Left kidney (tissue), 2 donors: Measurements from ENCODE around the gene CCL19. TPM values are rescaled to one million over a fixed set of nuclear protein-coding genes. Genes with fewer than 3 reads are reported as not detected.

ENCODE experiments used
- DNase-seq: peaks from one replicate; pipeline ENCODE4 v3.0.0-alpha.2; 2013
- polyA plus RNA-seq: library from polyadenylated mRNA; unstranded; fragments of 120-200 nt; gene quantifications from one replicate; pipeline ENCODE4 v1.2.1, GENCODE V29; 2013; ENCODE audit not compliant: insufficient read length

The CCL19 gene
- polyA plus RNA-seq, 1 donor: not detected

DNA sequence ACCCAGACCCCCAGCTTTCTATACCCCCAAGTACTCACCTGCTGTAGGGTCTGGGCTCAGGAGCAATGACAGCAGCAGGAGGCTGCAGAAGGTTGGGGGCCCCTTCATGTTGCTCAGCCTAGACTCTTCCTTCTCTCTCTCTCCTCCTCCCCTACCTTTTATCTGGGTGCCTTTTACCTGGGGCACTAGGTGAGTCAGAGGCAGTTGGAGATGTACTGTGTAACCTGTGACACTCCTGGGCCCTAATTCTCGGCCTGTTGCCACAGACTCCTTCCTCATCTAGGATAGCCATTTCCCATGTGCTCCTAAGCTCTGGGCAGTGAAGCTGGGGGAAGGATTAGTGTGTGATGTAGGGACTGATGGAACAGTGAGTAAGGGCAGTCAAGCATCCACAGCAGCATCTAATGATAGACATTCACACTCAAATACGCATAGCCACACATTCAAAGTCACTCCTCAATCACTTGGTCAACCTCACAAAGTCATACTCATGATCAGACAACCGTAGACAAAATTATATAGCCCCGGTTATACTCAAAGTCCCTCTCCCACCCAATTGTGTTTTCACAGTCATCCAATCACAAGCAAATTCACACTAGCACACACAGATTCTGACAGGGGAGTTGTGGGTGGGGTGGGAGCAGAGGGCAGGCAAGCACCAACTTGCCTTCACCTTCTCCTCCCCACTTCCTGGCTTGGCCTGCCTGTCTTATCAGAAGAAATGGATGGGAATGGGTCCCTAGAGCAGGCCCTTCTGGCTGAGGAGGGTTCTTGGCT lies 28.4 kb downstream of the CCL19 start, which contains the start of gene CCL27:
TSS of gene CCL27 (minus strand) at position 132 of the 777 bp plus-strand sequence. CDS start at position 108, 24 bp downstream.
- no peak for DNase-seq

DNA sequence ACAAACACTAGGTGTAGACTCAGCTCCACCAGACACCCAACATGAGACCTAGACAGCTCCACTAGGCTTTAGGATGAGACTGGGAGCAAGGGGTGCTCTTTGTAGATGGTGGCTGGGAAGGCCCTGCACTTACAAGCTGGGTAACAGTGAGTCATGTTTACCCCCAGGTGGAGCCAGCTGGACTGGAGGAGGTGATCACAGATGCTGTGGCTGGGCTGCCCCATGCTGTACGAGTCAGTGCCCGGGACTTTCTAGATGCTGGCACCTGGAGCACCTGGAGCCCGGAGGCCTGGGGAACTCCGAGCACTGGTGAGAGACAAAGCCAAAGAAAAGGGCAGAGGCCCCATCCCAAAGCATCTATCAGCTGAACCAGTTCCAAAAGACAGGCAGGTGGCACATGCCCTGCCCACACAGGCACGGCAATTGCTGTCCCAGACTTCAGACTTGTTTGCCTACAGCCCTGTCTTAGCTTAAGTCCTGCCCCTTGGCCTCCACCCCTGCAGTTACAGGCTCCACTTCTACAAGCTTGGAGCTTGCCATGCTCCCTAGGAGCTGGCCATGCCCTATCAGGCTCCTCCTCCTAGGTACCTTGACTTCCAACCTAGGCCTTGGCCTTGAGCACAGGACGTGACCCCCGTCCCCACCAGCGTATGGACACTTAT lies 31.4 kb downstream of the CCL19 start:
- DNase-seq: no peak

DNA sequence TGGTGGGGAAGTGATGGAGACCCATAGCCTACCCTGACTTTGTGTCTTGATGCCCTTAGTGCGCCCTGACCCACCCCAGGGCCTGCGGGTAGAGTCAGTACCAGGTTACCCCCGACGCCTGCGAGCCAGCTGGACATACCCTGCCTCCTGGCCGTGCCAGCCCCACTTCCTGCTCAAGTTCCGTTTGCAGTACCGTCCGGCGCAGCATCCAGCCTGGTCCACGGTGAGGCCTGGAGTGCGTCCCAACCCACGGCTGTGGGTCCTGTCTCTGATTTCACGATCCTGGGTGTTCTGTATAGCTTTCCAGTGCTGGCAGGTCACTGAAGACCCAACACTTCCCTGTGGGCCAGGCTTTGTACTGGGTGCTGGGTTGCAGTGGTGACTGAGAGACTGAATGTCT lies 32.6 kb downstream of the CCL19 start:
- DNase-seq: no peak

DNA sequence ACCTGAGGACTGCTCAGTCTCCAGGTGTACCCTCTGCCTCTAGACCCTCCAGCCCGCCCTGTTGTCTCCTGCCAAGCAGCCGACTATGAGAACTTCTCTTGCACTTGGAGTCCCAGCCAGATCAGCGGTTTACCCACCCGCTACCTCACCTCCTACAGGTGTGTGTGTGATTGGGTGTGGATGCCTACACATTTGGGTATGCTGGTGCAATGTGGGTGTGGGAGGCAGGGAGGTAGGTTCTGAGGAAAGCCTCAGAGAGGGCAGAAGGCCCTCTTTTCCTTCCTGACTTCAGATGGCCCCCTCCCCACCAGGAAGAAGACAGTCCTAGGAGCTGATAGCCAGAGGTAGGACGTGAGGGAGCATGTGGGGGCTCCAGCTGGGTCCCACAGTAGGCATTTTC lies 34.1 kb downstream of the CCL19 start:
- no peak for DNase-seq

DNA sequence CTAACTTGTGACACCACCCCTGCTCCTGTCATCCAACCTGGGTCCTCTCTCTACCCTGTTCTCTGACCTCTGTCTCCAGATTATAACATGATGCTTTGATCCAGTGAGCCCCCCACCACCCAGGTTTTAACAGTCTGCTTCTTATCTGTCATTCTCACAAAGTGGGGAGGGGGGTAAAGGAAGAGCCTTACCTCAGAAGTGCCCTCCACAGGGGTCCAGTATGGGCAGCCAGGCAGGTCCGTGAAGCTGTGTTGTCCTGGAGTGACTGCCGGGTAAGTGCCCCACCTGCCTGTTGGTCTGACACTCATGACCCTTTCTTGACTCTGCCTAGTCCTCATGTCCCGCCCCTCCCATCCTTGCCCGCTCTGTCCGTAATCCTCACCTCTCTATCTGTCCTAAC lies 35.7 kb downstream of the CCL19 start:
- DNase-seq: no peak

DNA sequence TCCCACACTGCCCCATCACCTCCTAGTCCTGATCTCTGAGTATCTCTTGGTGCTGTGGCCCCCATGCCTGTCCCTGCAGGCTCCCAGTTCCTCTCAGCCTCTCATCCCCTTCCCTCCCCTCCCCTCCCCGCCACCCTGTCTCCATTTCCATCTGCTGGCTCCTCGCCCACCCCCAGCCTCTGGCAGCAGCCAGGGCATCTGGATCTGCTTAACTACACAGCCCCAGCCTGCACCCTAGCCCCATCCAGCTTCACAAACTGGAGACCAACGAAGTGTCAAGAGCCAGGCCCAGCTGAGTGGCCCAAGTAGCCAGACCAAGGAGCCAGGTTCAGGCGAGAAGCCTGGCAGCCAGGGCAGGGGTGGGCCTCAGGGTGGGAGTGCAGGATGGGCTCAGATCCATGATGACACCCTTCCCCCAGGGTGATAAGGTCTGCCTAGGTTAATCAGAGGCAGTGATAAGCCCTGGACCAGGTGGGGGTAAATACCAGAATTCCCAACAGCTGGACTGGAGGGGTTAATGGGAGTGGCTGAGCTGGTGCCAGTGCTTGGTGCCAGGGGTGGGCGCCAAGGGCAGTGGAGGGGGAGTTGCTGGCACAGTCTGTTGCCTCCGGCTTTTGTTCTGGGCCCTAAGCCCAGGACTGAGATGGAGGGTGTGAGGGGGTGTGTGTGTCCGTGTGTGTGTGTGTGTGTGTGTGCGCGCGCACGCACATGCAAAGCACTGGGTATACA lies 36.6 kb downstream of the CCL19 start:
- DNase-seq: no peak

DNA sequence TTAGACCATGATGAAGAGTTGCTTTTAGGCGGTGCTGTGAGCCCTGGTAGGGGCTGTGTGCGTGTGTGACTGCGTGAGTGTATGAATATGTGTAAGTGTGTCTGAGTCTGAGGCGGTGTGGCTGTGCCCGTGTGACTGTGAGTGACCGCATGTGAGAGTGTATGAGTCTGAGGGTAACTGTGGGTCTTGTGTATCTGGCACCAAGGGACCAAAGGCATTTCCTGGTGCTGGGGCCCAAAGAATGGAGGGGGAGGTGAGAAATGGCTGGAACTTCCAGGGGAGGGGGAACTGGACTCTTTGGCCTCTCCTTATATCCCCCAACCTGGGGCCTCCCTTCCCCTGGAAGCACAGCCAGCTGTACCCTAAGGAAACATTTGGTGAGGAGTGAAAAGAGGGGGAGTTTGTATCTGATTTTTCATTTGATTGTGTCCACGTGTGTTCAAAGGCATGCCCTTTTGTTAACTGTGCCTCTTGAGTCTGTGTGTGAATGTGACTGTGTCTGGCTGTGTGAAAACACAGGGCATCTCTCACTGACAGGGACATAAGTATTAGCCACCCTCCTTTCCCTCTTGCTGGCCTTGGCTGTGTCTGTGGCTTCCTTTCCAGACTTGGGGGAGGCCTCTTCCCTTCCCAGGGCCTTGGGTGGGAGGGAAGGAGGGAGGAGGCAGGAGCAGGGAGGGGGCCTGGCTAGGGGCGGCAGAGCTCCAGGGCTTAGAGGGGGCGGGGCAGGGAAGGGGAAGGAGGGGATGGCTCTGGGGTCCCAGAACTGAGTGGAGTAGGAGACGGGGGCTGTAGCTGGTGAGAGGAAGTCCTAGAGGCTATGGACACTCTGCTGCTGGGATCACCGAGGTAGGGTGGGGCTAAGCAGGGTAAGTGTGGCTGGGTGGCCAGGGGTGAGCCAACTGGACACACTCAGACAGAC lies 37.7 kb downstream of the CCL19 start:
- DNase-seq: no peak

DNA sequence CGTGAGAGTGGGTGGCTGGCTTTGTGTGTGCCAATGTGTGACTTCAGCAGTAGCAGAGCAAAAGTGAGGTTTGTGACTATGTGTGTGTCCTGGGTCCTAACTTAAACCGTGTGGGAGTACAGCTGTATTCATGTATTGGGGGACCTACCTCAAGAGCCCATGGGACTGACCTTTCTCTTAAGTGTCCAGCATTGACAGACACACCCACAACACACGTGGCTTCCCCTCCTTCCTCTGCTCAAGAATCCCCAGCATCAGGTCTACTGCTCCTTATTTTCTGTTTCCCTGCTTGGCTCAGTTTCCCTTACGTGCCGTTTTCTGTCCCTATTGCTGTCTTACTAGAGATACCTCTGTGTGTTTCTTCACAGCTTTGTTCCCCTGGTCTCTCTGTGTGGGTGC lies 38.5 kb downstream of the CCL19 start:
- DNase-seq: no peak

DNA sequence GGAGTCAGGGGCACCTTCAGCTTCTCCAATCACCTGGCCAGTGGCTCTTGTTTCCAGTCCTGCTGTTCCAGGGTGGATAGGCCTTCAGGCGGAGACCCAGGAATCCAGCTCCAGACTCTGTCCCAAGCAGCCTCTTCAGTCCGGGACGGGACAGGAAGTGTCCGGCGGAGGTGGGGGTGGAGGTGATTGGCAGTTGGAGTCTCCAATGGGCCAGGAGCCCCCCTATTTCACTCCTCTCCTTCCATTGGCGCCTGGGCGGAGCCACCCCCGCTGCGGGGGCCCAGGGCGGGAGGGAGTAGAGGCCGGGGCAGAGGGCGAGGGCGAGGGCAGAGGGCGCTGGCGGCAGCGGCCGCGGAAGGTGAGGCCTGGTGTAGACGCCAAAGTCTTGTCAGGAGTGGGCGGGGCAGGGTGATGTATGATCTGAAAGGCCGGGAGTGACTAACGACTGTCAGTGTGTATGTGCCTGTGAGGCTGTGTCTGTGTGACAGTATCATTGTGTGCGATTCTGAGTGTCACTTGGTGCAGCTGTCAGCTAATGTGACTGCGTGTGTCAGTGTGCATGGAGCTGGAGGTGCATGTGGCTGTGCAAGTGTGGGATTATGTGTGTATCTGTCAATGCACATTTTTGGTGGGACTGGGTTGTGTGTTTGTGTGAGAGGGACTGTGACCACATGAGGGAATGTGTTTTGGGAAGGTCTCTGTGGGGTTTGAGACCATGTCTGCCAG lies 39.0 kb downstream of the CCL19 start, which contains the start of gene IL11RA:
TSS of gene IL11RA (plus strand) at position 310 of the 726 bp plus-strand sequence. CDS start 3,033 bp downstream, outside the sequence.
- DNase-seq: peak; percentile 81

DNA sequence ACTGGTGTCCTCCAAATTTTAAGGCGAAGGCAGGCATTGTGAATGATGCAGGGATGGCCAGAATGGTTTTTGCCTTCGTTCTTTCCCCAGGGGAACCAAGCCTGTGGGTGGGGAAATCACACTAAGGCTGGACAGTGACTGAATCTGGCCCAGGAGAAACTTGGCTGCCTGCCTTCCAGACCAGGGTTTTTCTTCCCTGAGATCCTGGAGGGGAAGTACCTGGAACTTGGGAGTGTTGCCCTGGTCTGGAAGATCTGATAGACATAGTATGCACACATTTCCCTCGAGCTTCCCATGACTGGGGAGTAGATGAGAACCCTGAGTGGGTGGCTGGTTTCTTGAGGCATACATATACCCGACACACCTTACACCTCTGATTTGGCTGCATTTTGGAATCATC lies 39.8 kb downstream of the CCL19 start:
- DNase-seq: no peak

DNA sequence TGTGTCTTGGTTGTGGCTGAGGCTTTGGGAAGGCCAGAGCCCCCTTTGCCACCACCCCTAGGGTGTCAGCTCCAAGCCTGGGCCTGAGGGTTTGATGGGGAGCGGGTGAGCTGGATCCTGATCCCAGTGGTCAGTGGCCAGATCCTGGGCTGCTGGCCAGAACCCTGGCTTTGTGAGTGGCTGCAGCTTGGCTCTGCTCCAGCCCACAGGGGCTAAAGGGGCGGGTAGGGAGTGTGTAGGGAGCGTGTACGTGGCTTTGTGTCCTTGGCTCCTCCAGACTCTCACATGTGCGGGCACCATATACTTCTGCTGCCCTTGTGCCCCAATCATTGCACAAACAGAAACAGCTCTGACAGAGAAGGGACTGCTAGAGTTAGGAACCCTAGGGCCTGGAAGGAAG lies 40.3 kb downstream of the CCL19 start:
- DNase-seq: no peak

DNA sequence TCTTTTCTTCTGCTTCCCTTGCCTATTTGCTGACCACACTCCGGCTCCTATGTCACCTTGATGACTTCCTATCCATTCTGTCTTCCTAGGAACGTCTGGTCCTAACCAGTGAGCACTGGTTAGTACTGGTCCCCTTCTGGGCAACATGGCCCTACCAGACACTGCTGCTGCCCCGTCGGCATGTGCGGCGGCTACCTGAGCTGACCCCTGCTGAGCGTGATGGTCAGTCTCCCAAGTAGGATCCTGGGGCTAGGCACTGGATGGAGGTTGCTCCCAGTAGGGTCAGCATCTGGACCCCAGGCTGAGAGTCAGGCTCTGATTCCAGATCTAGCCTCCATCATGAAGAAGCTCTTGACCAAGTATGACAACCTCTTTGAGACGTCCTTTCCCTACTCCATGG lies 42.4 kb downstream of the CCL19 start:
- no peak for DNase-seq

DNA sequence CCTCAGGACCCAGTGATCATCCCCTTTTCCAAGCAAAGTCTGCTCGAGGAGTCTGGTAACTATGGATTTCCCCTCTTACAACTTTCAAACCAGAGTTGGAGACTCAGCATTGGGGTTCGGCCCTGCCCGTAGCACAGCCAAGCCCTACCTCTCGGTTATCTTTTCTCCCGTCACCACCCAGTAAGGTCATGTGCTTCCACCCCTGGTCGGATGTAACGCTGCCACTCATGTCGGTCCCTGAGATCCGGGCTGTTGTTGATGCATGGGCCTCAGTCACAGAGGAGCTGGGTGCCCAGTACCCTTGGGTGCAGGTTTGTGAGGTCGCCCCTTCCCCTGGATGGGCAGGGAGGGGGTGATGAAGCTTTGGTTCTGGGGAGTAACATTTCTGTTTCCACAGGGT lies 43.4 kb downstream of the CCL19 start:
- no peak for DNase-seq

DNA sequence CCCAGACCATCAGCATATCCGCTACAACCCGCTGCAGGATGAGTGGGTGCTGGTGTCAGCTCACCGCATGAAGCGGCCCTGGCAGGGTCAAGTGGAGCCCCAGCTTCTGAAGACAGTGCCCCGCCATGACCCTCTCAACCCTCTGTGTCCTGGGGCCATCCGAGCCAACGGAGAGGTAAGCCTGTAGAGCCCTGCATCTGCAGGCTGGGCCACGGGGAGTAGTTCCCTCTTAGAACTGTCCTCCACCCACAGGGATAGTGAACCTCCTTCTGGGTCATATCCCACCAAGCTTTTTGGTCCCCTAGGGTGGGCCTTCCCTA lies 44.0 kb downstream of the CCL19 start:
- DNase-seq: no peak

DNA sequence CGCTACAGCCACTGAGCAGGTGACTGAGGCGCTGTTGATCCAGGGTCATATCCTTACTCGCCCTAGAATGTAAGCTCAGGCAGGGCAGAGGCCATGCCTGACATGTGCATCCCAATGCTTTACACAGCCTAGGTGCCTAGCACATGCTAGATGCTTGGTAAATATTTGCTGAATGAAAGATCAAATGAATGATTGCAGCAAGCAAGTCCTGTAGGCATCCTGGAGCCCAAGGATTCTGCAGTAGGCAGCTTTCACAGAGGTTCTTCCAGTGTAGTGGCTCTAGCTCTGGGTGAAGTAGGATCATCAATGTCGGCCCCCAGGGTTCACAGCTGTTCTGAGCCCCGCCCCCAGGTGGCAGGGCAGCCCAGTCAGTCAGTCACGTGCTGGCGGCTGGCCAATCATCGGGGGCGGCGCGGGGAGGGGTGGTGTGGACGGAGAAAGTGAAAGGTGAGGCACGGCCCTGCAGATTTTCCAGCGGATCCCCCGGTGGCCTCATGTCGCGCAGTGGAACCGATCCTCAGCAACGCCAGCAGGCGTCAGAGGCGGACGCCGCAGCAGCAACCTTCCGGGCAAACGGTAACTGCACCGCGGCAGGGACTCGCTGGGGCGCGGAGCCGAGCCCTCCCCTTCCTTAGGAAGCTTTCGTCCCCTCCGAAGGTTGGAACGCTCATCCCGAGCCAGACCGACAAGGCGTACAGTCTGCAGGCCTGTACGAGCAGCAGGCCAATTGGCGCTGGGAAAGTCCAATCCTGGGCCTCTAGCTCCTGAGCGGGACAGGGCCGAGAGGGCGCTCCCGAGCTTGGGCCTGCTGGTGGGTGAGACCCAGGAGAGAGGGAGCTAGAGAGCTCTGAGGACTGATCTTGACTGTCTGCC lies 44.6 kb downstream of the CCL19 start, which contains the start of gene GALT:
TSS of gene GALT (plus strand) at position 465 of the 873 bp plus-strand sequence. CDS start at position 495, 30 bp downstream.
- DNase-seq: peak; percentile 93

DNA sequence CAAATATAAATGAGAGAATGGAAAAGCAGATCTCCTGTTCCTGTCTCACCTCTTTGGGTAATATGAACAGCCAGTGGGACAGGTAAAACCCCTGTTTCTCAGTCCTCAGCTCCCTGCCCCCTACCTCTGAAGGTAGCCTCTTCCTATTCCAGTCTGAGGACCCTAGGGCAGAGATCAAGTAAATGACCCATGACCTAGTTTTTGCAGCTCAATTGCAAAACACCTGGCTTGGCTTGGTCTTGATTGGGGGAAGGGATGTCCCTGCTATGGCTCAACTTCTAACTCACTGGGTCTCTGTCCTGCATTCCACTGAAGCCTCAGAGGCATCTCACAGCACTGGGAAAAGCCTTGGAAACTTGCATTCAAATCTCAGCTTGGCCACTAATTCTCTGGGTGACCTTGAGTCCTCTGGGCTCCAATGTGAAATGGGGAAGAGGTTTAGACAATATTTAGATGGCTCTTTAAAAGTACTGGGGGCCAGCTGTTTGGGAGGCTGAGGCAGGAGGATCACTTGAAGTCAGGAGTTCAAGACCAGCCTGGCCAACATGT lies 46.2 kb downstream of the CCL19 start:
- no peak for DNase-seq

DNA sequence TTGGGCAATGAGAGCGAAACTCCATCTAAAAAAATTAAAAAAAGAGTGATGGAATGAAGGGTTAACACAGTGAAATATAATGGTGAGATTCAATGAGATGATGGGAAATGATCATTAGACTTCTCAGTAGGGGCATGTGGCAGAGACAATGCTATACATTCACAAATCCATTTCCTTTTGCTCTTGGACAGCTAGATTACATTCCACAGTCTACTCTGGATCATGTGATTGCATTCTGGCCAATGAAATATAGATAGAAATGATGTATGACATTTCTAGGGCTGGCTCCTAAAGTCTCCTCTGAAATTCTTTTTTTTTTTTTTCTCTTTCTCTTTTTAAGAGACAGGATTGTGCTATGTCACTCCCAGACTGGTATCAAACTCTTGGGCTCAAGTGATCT lies 48.4 kb downstream of the CCL19 start:
- DNase-seq: no peak
